NCI-H128 (cell line): ENCODE data around the gene ATP8B1.

Source experiments
- DNase-seq: peaks from one replicate; lab custom pipeline; 2025; ENCODE audit not compliant: unreplicated experiment; lab: John Stamatoyannopoulos, UW

ATP8B1 gene

DNA sequence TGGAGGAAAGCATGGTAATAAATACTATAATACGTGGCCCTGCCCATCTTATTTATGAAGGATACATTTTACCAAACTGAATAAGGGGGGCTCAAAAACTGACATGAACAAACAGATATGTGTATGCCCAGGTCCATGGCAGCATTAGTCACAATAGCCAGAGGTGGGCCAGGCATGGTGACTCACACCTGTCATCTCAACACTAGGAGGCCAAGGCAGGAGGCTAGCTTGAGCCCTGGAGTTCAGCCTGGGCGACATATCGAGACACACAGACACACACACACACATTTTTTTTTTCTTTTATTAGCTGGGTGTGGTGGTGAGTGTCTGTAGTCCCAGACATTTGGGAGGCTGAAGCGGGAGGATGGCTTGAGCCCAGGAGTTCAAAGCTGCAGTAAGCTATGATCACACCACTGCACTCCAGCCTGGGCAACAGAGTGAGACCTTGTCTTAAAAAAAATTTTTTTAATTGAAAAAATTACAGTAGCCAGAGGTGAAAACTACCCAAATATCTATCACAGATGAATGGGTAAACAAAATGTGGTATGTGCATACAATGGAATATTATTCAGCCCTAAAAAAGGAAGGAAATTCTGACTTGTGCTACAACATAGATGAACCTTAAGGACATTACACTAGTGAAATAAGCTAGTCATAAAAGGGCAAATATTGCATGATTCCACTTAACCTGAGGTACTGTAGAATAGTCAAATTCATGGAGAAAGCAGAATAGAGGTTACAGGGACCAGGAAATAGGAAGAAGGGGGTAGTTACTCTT, 8.0 kb downstream of the ATP8B1 start:
- DNase-seq: no peak

DNA sequence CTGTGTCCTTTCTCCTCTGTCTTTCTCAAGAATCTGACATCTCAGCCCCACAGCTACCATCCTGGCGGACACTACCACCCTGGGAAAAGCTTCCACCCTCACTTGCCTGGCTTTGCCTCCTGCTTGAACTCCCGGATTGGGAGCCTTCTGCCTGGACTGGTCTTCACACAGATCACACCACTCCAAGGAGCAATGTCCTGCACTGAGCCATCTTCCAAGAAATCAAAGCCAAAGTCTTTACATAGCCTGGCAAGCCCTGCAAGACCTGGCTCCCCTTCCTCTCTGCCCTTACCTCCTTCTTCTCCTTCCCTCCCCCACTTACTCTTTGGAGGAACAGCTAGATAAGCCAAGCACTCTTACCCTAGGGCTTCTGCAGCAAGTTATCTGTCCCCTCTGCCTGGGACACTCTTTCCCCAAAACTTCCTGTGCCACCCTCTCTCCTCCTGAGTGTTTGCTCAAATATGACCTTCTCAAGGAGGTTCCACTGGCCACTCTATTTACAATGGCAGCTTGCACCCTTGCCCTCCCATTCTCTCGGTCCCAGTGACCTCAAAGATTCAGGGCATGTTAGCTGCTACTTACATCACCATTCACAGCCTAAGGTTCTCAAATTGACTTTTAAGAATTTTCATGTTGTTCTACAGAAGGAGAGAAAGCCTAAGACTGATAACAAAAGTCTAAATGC, 9.7 kb downstream of the ATP8B1 start:
- no peak for DNase-seq

DNA sequence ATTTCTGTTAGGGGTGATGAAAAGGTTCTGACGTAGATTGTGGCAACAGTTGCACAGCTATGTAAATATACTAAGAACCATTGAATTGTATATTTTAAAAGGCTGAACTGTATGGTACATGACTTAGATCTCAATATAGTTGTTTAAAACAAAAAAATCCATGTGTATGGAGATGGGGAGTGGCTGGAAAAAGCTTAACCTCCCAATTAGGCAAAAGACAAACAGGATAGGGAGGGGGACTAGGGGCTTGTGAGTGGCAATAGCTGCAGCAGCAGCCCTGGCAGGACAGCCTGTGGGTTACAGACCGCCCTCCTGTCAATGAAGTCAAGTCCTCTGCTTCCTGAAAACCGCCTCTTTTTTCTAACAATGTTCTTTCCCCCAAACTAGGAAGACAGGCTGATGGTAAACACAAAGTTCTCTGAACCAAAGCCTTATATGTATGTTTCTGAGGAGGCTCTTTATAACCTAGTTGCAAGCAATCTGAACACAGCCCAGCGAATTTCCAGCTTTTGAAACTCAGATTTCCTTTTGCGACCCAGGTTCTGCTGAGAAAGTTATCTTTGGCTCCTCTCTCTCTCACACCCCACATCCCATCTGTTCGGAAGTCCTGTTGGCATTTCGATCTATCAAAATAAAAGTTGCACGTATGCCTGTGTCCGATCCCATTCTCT, 10.3 kb downstream of the ATP8B1 start:
- DNase-seq: no peak

DNA sequence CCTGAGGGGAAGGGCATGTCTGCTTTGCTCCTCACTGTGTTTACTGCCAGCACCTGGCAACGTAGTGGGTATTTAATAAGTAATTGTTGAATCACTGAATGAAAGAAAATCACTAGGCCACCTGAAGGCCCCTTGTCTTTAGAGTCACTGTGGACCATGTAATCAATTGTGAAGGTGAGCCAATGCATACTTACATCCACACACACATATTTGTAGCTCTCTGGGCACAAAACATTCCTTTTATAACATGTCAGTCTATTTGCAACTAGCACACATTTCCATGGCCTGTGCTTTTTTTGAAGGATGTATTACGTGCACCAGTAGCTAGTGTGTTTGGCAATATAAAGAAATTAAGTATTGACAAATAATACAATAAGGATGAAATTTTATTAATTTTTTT, 11.2 kb downstream of the ATP8B1 start:
- DNase-seq: no peak

DNA sequence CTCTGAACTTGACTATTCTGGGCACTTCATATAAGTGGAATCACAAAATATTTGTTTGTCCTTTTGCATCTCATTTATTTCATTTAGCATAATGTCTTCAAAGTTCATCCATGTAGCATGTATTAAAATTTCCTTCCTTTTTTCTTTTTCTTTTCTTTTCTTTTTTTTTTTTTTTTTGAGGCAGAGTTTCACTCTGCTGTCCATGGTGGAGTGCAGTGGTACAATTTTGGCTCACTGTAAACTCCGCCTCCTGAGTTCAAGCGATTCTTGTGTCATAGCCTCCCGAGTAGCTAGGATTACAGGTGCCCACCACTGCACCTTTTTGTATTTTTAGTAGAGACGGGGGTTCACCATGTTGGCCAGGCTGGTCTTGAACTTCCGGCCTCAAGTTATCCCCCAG, 11.9 kb downstream of the ATP8B1 start:
- no peak for DNase-seq

DNA sequence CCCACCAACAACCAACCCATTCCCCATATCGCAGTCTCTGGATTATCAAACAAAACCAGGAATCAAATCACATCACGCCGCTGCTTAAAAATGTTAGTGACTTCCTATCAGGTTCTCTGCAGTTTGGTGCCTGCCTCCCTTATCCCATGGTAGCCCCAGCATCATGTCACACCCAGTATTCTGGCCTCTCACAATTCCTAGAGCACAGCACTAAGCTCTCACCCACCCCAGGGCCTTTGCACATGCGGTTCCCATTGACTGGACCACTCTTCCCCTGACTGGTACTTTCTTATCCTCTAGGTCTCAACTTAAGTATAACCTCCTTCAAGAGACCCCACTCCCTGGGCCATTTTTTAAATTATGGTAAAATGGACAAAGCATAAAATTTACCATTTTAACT, 12.8 kb downstream of the ATP8B1 start:
- no peak for DNase-seq

DNA sequence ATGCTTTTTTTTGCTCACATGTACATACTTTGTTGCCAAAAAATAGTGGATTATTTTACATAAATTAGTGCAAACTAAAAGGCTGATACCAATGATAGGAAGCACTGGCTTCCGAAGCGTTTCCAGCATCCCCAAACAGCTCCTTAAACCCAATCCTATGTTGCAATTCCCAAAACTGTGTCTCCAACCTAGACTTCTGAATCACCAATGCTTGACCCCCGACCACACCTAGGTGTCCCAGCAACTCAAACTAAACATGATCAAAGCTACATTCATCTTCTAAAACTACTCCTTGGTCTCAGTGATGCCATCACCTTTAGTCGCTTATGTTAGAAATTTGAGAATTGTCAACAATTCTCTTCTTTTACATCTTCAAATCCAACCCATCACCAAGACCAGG, 13.4 kb downstream of the ATP8B1 start:
- DNase-seq: no peak

DNA sequence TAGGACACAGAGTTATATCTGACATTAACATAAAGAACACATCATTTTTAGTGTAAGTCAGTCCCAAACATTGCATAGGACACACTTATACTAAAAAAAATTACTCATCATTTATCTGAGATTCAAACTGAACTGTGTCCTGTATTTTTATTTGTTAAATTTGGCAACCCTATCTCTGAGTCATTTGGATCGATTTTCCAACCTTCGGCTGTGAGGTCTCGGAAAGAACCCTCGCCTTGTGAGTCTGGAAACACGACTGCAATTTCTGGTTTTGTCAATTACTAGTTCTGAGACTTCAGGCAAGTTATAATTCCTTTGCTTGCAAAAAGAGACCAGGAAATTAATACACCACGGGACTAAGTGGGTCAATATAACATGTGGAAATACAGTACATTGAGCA, 14.0 kb downstream of the ATP8B1 start:
- DNase-seq: no peak

DNA sequence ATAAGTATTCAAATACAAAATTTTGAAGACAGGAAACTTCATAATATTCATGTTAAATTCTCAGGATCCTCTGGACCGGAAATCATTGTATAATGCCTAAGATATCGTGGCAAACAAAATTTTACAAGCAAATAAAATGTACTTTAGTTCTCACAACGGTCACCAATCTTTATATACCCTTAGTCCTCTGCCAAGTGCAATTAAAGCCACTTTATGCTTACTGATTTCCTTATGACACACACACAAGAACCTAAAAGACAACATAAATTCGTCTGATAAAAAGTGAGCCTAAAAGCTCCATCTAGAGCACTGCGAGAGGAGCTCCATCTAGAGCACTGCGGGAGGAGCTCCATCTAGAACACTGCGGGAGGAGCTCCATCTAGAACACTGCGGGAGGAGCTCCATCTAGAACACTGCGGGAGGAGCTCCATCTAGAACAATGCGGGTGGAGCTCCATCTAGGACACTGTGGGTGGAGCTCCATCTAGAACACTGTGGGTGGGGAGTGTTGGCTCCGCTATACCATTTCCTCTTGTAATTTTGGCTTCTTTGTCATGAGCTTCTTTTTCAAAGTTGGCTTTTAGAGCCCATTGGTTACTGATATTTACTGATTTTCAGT, 15.9 kb downstream of the ATP8B1 start:
- no peak for DNase-seq

DNA sequence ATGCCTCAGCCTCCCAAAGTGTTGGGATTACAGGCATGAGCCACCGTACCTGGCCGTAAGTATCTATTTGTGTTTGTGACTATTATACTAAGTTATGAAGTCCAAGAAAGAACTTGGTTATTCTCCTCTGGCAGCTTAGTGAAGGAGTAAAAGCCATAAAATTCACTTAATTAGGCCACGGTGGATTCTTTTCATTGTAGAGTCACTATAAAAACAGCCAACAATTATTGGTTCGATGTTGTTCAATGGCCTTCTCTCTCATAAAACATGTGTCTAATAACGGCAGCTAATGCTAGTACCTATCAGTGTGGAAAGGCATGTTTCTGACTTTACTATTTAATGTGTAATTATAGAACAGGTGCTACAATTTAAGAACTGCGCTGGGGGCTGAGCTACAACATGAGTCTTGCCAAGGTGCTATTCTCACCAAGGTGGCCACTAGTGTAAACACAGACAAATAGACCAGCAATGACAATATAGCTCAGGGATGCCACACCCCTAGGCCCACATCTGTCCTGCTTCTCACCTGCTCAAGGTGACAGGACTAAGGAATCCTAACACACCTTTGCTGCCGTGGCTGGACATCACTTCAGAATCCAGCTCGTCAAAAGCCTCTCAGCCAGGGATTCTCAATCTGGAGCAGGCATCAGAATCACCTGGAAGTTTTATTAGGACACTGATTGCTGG, 17.2 kb downstream of the ATP8B1 start:
- no peak for DNase-seq

DNA sequence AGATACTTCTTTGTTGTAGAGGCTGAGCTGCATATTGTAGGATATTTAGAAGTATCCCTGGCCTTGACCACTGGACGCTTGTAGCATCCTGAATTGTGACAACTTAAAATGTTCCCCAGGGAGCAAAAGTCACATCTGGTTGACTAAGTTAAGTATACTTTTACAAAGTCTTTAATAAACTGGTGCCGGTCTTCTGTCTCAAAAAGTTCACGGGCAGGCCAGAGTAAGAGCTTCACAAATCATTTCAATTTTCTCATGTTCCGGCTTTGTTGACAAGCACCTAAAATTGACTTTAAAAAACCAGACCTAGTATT, 18.4 kb downstream of the ATP8B1 start:
- DNase-seq: no peak

DNA sequence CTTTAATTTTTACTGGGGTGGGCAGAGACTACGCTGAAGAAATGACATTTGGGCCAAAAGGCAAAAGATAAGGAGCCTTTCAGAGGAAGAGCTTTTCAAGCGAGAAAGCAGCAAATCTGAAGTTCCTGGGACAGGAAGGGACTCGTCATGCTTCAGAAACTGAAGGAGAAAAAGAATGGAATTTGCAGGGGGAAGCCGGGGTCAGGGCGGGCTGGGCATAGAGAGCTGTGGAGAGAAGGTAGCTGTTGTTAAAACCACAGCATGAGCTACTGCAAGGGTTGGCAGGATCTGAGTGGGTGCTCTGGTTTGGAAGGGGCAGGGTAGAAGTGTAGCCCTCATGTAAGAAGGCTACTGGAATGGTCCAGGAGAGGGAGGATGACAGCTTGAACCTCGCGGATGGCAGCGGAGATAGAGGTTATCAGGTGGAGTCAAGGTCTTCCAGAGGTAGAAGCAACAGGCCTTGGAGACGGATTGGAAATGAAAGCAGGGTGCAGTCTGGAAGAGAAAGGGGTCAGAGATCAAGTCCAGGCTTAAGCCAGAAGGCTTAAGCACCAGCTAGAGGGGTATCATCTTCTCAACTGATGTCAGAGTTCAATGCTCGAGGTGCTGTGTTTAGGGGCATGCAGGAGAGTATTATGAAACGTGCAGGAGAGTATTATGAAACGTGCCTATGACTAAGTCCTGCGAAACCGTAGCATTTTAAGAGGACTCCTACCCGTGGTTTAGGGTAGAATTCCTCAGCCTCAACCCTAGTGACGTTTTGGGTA, 18.9 kb downstream of the ATP8B1 start:
- no peak for DNase-seq

DNA sequence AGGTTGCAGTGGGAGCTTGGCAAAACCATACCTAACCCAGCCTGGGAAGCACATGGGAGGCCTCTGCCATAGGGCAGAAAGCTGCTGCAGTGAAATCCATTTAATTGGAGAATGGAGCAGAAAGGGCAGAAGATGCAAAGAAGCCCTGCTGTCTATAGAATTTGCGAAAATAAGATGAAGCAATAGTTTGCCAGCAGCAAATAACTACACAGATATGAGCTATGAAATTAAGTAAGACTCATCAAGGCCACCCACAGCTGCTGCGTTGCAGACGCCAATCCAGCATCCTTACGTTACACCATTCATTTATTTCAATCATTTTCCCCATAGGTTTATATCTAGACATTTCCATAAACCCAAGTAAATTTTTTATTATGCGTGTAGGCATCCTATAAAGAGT, 21.1 kb downstream of the ATP8B1 start:
- DNase-seq: no peak

DNA sequence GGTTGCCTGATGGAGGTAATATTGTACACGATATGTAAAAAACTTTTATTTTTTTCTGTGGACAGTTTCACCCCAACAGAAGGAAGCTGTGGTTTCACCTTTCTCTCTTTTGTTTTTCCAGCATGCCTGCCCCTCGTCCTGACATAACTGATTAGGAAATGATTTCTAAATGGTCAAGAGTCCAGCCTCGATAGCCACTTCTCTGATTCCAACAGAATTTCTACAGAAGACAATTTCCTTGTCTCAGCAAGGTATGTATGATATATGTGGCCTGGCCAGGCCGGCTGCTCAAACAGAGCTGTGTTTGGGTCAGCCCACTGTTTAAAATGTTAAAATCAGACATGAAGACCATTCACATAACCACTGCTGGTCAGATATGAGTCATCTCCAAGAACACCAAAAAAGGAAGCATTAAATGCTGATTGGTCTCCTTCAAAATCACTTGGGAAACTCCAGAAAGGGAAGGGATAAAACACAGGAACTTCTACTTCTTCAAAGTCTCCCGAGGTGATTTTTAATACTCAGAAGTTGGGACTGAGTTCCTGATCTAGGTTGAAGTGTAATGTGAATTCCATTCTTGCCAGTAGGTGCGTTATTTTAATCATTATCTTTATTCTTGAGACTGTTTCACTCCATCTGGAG, 22.3 kb downstream of the ATP8B1 start:
- no peak for DNase-seq

DNA sequence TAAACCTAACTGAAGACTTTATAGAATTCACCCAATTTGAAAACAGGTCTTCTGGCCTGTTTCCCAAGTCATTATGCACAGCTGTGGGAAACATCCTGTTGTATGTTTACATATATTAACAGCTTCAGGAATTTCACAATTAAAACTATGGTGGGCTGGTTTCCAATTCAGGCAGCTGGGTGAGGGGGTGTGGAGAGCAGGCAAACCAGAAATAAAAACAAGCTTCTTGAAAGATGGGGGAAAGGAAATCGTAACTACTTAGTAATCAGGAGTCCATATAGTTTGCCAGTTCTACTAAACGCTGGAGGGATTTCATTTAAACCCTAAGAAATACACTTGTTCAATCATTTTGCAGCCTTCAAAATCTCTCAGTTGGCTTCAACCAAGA, 22.8 kb downstream of the ATP8B1 start:
- DNase-seq: no peak

DNA sequence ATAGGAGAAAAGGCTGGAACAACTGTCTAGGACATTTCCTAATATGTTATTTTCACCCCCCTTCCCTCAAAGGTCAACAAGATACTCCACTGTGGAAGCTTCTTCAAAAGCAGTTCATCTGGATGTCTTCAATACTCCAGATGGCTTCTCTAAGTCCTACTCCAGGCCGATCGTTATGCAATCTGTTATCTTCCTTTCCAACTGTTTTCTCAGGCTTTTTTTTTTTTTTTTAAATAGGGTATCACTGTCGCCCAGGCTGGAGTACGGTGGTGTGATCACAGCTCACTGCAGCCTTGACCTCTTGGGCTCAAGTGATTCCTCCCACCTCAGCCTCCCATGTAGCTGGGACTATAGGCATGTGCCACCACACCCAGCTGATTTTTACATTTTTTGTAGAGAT, 26.3 kb downstream of the ATP8B1 start:
- DNase-seq: no peak

DNA sequence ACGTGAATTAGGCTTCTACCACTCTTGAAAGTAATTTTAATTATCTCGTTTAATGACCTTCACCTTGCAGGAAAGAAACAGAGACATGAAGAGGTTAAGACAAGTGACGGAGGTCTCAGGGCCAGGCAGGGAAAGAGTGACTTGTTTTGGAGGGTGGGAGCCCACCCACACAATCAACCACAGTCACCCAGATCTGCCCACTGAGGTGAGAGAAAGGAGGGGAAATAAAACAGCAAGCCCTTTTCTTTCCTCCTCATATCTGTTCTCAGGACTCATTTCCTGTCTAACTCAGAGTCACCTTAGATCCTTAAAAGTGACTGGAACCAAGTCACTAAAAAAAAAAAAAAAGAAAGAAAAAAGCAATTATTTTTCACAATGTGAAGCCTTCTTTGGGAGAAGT, 26.8 kb downstream of the ATP8B1 start:
- no peak for DNase-seq

DNA sequence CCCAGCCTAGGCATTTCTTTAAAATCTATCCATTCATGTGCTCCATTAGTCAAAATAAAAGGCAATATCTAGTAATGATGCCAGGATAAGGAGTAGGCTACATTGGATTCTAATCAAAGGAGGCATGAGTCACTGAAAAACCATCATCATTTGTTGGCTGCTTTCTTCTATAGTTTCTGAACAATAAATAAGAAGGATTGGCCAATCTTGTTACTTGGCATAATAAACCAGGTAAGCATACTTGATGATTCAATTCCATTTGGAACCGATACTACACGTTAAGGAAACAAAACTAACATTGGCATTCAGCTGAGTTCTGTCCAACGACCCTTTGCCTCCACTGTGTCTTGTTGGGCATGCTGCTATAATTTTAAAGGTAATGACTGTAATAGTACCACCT, 27.2 kb downstream of the ATP8B1 start:
- no peak for DNase-seq

DNA sequence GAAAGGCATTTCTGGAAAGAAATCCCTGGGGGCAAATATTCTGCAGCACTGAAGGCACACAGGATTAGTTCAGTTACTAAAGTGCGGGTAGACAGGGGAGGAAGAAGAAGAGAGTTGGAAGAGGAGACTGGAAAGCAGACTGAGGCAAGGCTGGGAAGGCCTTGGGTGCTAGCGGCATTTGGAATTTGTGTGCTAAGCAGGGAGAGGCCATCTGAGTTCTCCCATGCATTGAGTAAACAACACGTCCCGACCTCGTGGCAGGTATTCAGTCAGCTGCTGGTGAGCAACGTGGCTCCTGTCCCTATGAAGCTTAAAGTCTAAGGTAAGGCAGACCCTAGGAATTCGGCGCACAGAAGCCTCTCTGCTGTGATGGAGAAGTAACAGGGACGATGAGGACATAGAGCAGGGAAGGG, 30.7 kb downstream of the ATP8B1 start:
- DNase-seq: no peak

DNA sequence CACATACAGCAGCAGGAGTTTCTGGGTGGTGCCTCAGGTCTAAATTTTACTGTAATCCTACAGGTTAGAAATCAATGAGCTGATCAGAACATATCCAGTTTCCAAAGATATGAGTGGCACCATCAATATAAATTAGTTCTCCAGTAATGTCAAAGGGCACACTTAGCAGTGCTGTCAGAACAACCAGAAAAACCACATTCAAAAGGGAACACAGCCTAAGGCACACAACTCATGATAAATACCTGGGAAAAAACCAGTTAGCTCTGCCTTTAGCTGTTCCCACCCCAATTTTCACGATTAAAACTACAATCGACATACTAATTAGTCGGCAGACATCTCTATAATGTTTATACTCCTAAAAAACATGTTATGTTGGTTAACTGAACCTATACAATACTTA, 31.5 kb downstream of the ATP8B1 start:
- DNase-seq: no peak
